Neural cell (in vitro differentiated cells): ENCODE measurements around the gene SCAF4. TPM values are rescaled to one million over a fixed set of nuclear protein-coding genes. Genes with fewer than 3 reads are reported as not detected.

ENCODE experiments used
- H2AFZ ChIP-seq: fragments of 200-600, 300-800 bp; sonication (generic), shearing (Covaris generic); 2 replicates; pipeline ENCODE4 v1.6.0; 2014; ENCODE audit warnings: low read depth, mild to moderate bottlenecking, antibody characterized with exemption, low read length, moderate library complexity
- H3F3A ChIP-seq: fragments of 200-600 bp; shearing (Covaris generic); 2 replicates; pipeline ENCODE4 v1.6.1; 2016; ENCODE audit warnings: mild to moderate bottlenecking, moderate library complexity, mixed read lengths, antibody characterized with exemption, low read length; ENCODE audit not compliant: insufficient read depth, poor library complexity, severe bottlenecking
- H3K27ac ChIP-seq: fragments of 200-600, 300-800 bp; sonication (generic), shearing (Covaris generic); 2 replicates; pipeline ENCODE4 v1.5.1; 2014; ENCODE audit warnings: mild to moderate bottlenecking, low read length, moderate library complexity
- H3K27me3 ChIP-seq: fragments of 300-800, 200-600 bp; sonication (generic), shearing (Covaris generic); 2 replicates; pipeline ENCODE4 v1.6.0; 2014; ENCODE audit warnings: mild to moderate bottlenecking, low read depth, low read length, moderate library complexity; ENCODE audit not compliant: insufficient read depth
- H3K36me3 ChIP-seq: fragments of 300-800, 200-600 bp; sonication (generic), shearing (Covaris generic); 2 replicates; pipeline ENCODE4 v1.5.1; 2014; ENCODE audit warnings: mild to moderate bottlenecking, antibody characterized with exemption, low read length, moderate library complexity; ENCODE audit not compliant: insufficient read depth
- H3K4me2 ChIP-seq: fragments of 300-800, 200-600 bp; sonication (generic), shearing (Covaris generic); 2 replicates; pipeline ENCODE4 v1.6.0; 2014; ENCODE audit warnings: mild to moderate bottlenecking, low read length
- H3K4me3 ChIP-seq: fragments of 300-800, 200-600 bp; sonication (generic), shearing (Covaris generic); 2 replicates; pipeline ENCODE4 v1.5.1; 2014; ENCODE audit warnings: mild to moderate bottlenecking, low read length, moderate library complexity
- H3K79me2 ChIP-seq: fragments of 200-600 bp; shearing (Covaris generic); replicated peaks from 2 replicates; pipeline ENCODE4 v1.6.0; 2014; ENCODE audit warnings: mild to moderate bottlenecking, low read length, moderate library complexity; ENCODE audit not compliant: insufficient read depth
- H3K9ac ChIP-seq: fragments of 300-800, 200-600 bp; sonication (generic), shearing (Covaris generic); 2 replicates; pipeline ENCODE4 v1.6.1; 2016; ENCODE audit warnings: mild to moderate bottlenecking, low read length, mixed read lengths
- H3K9me2 ChIP-seq: fragments of 200-600 bp; shearing (Covaris generic); 2 replicates; pipeline ENCODE4 v1.6.1; 2016; ENCODE audit warnings: mild to moderate bottlenecking, low read length, mixed read lengths; ENCODE audit not compliant: insufficient read depth
- H3K9me3 ChIP-seq: fragments of 200-600, 300-800 bp; sonication (generic), shearing (Covaris generic); 2 replicates; pipeline ENCODE4 v1.6.1; 2016; ENCODE audit warnings: mild to moderate bottlenecking, mixed run types, low read length, moderate library complexity, mixed read lengths
- H4K20me1 ChIP-seq: fragments of 200-600 bp; shearing (Covaris generic); 2 replicates; pipeline ENCODE4 v1.6.1; 2016; ENCODE audit warnings: mild to moderate bottlenecking, mixed run types; ENCODE audit not compliant: insufficient read depth
- EP300 ChIP-seq: fragments of 450-650 bp; conservative IDR thresholded peaks from 2 replicates; pipeline ENCODE4 v1.6.1; 2014; ENCODE audit warnings: antibody characterized with exemption, mild to moderate bottlenecking, moderate library complexity; ENCODE audit not compliant: poor library complexity, severe bottlenecking
- EZH2 ChIP-seq: fragments of 200-600, 300-800 bp; shearing (Covaris generic), sonication (generic); IDR thresholded peaks from 2 replicates; pipeline ENCODE4 v1.6.1; 2014; ENCODE audit warnings: antibody characterized with exemption, low read length, borderline replicate concordance, mild to moderate bottlenecking; ENCODE audit not compliant: insufficient read depth, poor library complexity, severe bottlenecking
- MXI1 ChIP-seq: fragments of 450-650 bp; conservative IDR thresholded peaks from 2 replicates; pipeline ENCODE4 v1.6.1; 2014; ENCODE audit warnings: antibody characterized with exemption, mild to moderate bottlenecking; ENCODE audit not compliant: poor library complexity, severe bottlenecking
- POLR2AphosphoS5 ChIP-seq: IDR thresholded peaks from 2 replicates; pipeline ENCODE4 v1.6.1; 2012
- RAD21 ChIP-seq: fragments of 450-650 bp; conservative IDR thresholded peaks from 2 replicates; pipeline ENCODE4 v1.6.1; 2014; ENCODE audit warnings: antibody characterized with exemption, mild to moderate bottlenecking, moderate library complexity
- SMC3 ChIP-seq: fragments of 450-650 bp; conservative IDR thresholded peaks from 2 replicates; pipeline ENCODE4 v1.6.1; 2014; ENCODE audit warnings: antibody characterized with exemption, mild to moderate bottlenecking, moderate library complexity; ENCODE audit not compliant: poor library complexity
- TAF1 ChIP-seq: IDR thresholded peaks from 2 replicates; pipeline ENCODE4 v1.6.1; 2012; ENCODE audit warnings: low read depth
- polyA plus RNA-seq: library from polyadenylated mRNA; depleted of rRNA; stranded (reverse); fragments of >200 nt; gene quantifications from 2 replicates; pipeline ENCODE4 v1.2.3, GENCODE V29; 2014
- TF ChIP-seq, protein P1 (sequence below): fragments of 450-650 bp; IDR thresholded peaks from 2 replicates; pipeline ENCODE4 v1.5.1; 2014; ENCODE audit warnings: antibody characterized with exemption, mild to moderate bottlenecking, moderate library complexity; ENCODE audit not compliant: poor library complexity, severe bottlenecking
- TF ChIP-seq, protein P2 (sequence below): IDR thresholded peaks from 2 replicates; pipeline ENCODE4 v1.6.1; 2012; ENCODE audit warnings: borderline replicate concordance

The SCAF4 gene
- polyA plus RNA-seq, 1 donor from 2014 or later: 5.4 TPM

DNA sequence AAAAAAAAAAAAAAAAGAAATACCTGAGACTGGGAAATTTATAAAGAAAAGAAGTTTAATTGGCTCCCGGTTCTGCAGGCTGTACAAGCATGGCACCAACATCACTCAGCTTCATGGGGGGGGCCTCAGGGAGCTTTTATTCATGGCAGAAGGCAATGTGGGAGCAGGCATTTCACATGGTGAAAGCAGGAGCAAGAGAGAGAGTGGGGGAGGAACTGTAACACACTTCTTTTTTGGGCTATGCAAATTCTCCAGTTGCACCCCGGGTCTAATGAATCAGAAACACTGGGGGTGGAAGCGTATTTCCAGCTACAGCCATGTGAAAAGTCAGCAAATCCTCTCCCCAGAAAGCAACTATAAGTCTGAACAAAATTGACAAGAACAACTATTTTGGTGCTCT, 84.3 kb downstream of the SCAF4 start:
- Histone ChIP-seq H3K27me3 (no peaks in the 10 kb centered on the region), H3K36me3 (no peaks in the 10 kb centered on the region), H3K9ac (no peak overlapping the region), H3K4me3 (no peak overlapping the region), H3K79me2 (no peaks in the 10 kb centered on the region), H3K27ac (no peak overlapping the region), H4K20me1 (no peaks in the 10 kb centered on the region), H2AFZ (no peak overlapping the region), H3K9me3 (no peaks in the 10 kb centered on the region), H3K9me2 (no peaks in the 10 kb centered on the region), H3F3A (no peaks in the 10 kb centered on the region), H3K4me2 (no peak overlapping the region)
- TF ChIP-seq EP300 (no peak), RAD21 (no peak), EZH2 (no peak), SMC3 (no peak)
- TF ChIP-seq, protein P1, sequence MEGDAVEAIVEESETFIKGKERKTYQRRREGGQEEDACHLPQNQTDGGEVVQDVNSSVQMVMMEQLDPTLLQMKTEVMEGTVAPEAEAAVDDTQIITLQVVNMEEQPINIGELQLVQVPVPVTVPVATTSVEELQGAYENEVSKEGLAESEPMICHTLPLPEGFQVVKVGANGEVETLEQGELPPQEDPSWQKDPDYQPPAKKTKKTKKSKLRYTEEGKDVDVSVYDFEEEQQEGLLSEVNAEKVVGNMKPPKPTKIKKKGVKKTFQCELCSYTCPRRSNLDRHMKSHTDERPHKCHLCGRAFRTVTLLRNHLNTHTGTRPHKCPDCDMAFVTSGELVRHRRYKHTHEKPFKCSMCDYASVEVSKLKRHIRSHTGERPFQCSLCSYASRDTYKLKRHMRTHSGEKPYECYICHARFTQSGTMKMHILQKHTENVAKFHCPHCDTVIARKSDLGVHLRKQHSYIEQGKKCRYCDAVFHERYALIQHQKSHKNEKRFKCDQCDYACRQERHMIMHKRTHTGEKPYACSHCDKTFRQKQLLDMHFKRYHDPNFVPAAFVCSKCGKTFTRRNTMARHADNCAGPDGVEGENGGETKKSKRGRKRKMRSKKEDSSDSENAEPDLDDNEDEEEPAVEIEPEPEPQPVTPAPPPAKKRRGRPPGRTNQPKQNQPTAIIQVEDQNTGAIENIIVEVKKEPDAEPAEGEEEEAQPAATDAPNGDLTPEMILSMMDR: no peak

DNA sequence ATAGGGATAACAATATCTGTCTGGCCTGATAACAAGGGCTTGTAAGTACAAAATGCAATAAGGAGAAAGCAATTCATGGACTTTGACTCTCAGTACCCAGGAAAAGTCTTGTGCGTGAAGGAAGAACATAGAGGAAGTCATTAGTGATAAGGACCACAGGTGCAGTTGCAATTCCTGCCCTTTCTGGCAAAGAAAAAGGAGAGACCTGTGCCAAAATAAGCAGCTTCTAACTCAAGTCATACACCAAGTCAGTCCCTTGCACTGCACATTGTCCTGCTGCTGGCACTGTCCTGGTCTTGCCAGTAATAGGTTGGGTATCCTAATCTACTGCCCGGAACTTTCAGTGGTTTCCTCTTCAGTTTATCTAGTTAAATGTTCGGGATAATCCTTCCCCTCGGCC, 87.3 kb downstream of the SCAF4 start:
- Histone ChIP-seq H3K27me3 (no peaks in the 10 kb centered on the region), H3K27ac (no peak overlapping the region), H3K4me2 (no peak overlapping the region), H3K9me3 (no peaks in the 10 kb centered on the region), H2AFZ (no peak overlapping the region), H3K9me2 (no peaks in the 10 kb centered on the region), H3K9ac (no peak overlapping the region), H3K36me3 (no peaks in the 10 kb centered on the region), H4K20me1 (no peaks in the 10 kb centered on the region), H3F3A (no peaks in the 10 kb centered on the region), H3K4me3 (no peak overlapping the region), H3K79me2 (no peaks in the 10 kb centered on the region)
- TF ChIP-seq, protein P2, sequence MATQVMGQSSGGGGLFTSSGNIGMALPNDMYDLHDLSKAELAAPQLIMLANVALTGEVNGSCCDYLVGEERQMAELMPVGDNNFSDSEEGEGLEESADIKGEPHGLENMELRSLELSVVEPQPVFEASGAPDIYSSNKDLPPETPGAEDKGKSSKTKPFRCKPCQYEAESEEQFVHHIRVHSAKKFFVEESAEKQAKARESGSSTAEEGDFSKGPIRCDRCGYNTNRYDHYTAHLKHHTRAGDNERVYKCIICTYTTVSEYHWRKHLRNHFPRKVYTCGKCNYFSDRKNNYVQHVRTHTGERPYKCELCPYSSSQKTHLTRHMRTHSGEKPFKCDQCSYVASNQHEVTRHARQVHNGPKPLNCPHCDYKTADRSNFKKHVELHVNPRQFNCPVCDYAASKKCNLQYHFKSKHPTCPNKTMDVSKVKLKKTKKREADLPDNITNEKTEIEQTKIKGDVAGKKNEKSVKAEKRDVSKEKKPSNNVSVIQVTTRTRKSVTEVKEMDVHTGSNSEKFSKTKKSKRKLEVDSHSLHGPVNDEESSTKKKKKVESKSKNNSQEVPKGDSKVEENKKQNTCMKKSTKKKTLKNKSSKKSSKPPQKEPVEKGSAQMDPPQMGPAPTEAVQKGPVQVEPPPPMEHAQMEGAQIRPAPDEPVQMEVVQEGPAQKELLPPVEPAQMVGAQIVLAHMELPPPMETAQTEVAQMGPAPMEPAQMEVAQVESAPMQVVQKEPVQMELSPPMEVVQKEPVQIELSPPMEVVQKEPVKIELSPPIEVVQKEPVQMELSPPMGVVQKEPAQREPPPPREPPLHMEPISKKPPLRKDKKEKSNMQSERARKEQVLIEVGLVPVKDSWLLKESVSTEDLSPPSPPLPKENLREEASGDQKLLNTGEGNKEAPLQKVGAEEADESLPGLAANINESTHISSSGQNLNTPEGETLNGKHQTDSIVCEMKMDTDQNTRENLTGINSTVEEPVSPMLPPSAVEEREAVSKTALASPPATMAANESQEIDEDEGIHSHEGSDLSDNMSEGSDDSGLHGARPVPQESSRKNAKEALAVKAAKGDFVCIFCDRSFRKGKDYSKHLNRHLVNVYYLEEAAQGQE: no peak
- TF ChIP-seq POLR2AphosphoS5 (no peak), RAD21 (no peak), TAF1 (no peak), SMC3 (no peak), EZH2 (no peak), MXI1 (no peak), EP300 (no peak)
- TF ChIP-seq, protein P1: no peak
